Transverse colon (tissue), 4 donors: ENCODE data around the gene RBP3.

Experiments
- CTCF ChIP-seq, 5 experiments: fragments of 200-600 bp in 3 of 5; fragments of 450-650 bp in 2 of 5; sonication (generic) in 3 of 5; IDR thresholded peaks; 1 replicate in 2 of 5; 2 replicates in 3 of 5; pipeline ENCODE4 v1.5.1; 2016 to 2017; ENCODE audit warnings: antibody characterized with exemption in 5 of 5, inconsistent platforms in 3 of 5, mild to moderate bottlenecking in 2 of 5, moderate library complexity in 1 of 5
- EP300 ChIP-seq: sonication (generic); formaldehyde crosslinking; IDR thresholded peaks from one replicate; pipeline ENCODE4 v1.6.1; 2017; ENCODE audit warnings: antibody characterized with exemption, low read depth
- POLR2A ChIP-seq: fragments of 450-650 bp; IDR thresholded peaks from one replicate; pipeline ENCODE4 v1.6.1; 2016; ENCODE audit warnings: antibody characterized with exemption, mild to moderate bottlenecking, moderate library complexity
- POLR2AphosphoS5 ChIP-seq, 3 donors: sonication (generic); formaldehyde crosslinking; IDR thresholded peaks; one replicate each; pipeline ENCODE4 v1.6.1; 2016; ENCODE audit warnings: antibody characterized with exemption in 3 of 3

GRCh38 chr10:47336387-47337134 is 11.6 kb upstream of the RBP3 start:
- no peak for TF ChIP-seq POLR2A
- no peak for TF ChIP-seq CTCF (IDR thresholded peaks at IDR 0.05)
- no peak for TF ChIP-seq EP300
- TF ChIP-seq POLR2AphosphoS5 (IDR thresholded peaks at IDR 0.05), result no peak
